Inflammatory macrophage treated with lipopolysaccharide for 4 hours (primary cell): Measurements from ENCODE around the gene KREMEN2.
"Not testable (repeated sequence)": the region's sequence is repeated elsewhere in the genome, so short reads cannot be mapped to it uniquely, and the experiment has no call there.

ENCODE experiments used
- DNase-seq: peaks from one replicate; pipeline ENCODE4 v3.0.0-alpha.2; 2020

The KREMEN2 gene

GRCh38 chr16:2942045-2942444 lies 22.0 kb upstream of the KREMEN2 start:
- no peak for DNase-seq

DNA sequence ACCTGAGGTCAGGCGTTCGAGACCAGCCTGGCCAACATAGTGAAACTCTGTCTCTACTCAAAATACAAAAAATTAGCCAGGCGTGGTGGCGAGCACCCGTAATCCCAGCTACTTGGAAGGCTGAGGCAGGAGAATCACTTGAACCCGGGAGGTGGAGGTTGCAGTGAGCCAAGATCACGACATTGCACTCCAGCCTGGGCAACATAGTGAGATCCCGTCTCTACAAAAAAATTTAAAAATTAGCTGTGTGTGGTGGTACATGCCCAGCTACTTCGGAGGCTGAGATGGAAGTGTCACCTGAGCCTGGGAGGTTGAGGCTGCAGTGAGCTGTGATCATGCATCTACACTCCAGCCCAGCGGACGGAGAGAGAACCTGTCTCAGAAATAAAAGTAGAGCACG lies 20.4 kb upstream of the KREMEN2 start:
- not testable (repeated sequence) for DNase-seq

DNA sequence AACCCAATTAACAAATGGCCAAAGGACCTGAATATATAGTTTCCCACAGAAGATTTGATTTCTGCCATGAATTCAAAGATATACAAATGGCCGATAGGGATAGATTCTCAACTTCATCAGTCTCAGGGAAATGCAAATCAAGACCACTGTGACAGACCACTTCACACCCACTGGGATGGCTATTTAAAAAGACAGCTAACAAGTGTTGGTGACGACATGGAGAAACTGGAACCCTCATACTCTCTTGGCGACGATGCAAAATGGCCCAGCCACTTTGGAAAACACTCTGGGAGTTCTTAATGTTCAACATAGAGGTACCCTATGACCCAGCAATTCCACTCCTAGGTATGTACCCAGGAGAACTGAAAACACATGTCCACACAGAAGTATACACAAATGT lies 17.4 kb upstream of the KREMEN2 start:
- no peak for DNase-seq

GRCh38 chr16:2948807-2949704 lies 15.0 kb upstream of the KREMEN2 start:
- DNase-seq: no peak

DNA sequence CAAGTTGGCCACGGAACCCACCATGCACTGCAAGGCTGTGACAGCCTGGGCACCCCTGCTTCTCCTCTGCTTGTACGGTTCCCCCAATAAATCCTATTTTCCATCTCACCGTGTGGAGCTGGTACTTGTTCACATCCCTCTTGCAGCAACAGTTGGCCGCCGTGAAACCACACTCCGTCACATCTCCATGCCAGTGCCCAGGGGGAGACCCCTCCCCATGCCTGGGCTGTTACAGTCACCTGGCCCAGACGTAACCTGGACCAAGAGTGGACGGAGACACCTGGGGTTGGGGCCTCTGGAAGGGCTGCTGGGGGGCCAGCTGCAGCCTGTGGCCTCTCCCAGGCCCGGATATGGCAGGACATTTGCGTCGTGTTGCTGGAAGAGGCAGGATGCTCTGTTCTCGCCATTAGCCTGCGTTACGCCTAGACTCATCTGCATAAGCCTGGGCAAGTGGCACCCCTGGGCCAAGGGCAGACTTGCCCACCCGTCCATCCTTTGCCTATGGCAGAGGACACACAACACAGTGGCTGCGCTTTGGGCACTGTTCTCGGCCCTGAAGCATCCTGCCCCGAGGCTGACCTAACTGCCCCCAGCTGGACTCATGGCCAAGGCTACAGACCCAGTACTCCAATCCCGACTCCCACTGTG lies 14.2 kb upstream of the KREMEN2 start:
- DNase-seq: no peak

DNA sequence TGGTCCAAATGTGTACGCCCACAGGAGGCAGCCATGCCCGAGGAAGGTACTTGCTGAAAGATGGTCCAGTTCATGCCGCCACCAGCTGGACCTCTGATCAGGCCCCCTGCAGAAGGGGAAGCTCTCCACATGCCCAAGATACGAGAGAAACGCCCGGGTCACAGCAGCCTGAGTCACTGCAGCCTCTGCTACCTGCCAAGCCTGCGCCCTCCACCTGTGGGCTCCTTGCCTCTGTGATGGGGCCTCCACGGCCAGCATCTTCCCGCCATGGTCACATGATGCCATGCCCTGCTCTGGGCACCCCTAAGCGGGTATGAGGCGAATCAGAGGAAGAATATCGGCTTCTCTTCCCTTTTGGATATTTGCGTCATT lies 13.7 kb upstream of the KREMEN2 start:
- no peak for DNase-seq

DNA sequence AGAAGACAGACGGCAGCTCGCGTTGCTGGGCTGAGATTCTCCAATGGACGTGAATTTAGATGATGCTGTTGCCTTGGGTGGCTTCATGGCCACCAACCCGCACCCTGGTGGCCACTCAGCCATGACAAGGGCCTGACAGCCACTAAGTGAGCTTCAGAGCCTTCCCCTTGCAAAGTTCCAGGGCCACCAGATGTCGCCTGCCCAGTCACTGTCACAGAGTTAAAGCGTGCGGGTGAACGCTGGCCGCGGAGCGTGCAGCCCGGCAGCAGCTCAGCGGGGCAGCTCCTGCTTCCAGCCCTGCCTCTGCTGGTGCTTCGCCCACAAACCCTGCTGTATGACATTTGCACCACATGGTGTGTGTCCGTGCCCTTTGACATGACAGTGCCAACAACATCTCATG lies 13.3 kb upstream of the KREMEN2 start:
- DNase-seq: no peak

- DNase-seq: no peak
These were observed 11.4 kb upstream of the KREMEN2 start for GRCh38 chr16:2952679-2953078.

- no peak for DNase-seq
These were observed 10.1 kb upstream of the KREMEN2 start for GRCh38 chr16:2953706-2954627.

DNA sequence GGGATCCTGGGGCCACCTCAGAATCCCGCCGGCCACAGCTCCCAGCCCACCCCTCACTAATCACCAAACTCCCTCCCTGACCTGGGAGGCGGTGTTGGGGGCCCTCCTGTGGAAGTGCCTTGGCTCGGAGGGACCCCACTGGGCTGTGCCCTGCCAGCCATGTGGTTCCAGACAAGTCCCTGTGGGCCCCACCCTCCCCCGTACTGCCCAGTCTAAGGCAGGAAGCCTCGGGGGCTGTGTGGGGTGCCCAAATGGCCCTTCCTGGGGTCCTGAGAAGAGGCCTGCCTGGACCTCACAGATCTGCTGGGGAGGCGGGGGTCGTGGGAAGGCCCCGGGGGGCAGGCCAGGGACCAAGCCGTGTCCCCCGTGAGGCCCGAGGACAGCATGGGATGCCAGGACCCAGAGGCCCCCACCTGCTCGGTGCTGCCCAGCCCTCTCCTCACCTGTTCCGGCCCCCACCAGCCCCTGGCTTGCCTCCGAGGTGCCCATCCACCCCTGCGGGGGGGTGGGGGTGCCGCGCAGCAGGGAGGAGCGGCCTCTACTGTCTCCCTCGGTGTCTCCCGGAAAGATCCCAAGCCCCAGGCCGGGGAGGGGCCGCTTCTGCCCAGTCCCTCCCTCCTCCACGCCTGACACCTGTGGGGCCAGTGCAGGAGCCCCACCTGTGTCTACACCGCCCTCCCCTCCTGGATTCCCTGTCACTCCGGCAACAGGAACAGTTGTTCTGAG lies 9.3 kb upstream of the KREMEN2 start:
- no peak for DNase-seq

DNA sequence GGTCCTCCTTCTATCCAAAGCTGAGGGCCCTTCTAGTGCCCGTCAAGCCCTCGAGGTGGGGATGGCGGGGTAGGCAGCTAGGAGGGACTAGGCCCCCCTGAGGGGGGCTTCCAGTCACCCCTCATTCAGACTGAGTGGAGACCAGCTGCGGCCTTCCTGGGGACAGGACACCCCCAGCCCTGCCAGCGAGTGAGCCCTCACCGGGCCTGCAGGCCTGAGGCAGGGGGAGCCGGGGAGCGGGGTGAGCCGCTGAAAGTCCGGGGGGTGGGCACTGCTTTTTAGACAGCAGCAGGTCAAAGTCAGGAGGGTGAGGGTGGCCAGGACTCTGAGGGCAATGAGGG lies 8.7 kb upstream of the KREMEN2 start:
- no peak for DNase-seq

DNA sequence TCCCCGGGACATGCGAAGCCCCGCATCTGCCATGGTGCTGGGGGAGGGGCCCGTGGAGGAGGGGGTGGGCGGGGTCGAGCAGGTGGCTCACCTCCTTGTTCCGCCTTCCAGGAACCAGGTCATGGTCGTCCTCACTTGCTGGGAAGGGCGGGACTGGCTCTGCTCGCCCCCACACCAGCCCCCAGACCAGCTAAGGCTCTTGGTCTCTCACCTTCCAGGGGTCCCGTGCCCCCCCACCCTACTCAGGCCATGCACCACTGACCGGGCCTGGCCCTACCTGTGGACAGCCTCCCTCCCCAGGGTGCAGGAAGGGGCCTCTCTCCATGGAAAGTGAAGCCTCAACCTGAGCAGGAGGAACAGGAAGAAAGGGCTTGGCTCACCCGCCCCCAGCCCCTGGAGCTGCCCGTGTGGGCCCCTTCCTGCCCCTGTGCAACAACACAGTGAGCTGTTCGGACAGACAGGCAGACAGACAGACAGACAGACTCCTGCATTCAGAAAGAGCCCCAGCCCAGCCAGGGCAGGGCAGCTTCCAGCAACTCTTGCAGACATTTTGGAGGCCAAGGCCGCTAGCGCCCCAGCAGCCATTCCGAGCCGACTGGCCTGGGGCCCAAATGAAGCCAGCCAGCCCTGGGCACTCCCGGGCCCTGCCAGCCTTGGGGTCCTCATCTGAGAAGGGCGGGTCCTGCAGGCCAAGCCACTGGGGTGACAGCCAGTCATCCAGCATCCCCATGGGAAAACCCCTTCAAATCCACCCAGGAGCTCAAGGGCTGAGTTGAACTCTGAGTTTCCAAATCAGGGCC lies 8.1 kb upstream of the KREMEN2 start:
- peak; percentile 86 for DNase-seq

- no peak for DNase-seq
These were observed 7.5 kb upstream of the KREMEN2 start for GRCh38 chr16:2956579-2956956.

DNA sequence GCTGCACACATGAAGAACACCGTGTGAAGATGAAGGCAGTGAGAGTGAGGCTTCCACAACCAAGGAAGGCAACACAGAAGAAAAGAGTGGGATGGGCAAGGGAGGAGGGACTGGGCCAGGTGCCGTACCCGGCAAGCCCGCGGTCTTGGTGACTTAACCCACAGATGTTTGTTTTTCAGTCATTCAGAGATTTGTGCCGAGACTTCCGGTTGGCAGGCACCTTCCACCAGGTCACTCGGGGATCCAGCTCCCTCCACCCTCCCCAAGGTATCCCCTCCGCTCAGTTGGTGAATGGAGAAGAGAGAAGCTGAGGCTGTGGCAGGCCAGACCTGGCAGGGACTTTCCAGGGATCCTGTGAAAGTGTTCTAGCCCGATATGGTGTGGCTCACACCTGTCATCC lies 4.9 kb upstream of the KREMEN2 start:
- no peak for DNase-seq

GRCh38 chr16:2960183-2961010 lies 3.7 kb upstream of the KREMEN2 start:
- DNase-seq: no peak

GRCh38 chr16:2962334-2963073 lies 1.6 kb upstream of the KREMEN2 start:
- DNase-seq: no peak

DNA sequence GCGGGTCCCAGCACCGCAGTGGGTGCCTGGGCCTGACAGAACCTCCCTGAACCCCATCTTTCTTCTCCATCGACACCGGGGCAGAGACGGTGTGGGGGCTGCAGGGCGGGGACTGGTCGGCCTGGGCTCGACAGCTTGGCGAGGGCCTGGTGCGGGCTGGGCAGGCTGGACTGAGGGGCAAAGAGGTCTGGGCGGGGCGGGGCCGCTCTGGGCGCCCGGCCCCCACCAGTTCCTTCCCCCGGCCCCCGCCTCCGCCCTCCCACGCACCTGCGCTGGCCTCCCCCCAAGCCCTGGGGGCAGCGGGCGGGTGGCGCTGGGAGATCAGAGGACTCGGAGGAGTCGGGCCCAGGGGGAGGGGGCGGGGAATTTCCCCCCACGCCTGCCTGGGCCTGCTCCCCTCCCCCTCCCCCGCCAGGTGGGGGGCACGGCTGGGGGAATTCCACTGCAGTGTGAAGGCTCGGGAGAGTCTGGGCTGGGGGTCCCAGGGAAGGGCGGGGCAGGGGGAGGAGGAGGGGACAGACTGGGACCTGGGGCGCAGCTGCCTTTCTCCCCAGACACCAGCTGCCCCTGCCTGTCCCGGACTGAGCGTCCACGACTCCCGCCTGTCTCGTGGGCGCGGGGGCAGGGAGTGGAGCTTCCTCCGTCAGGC lies 877 bp upstream of the KREMEN2 start:
- DNase-seq: no peak

DNA sequence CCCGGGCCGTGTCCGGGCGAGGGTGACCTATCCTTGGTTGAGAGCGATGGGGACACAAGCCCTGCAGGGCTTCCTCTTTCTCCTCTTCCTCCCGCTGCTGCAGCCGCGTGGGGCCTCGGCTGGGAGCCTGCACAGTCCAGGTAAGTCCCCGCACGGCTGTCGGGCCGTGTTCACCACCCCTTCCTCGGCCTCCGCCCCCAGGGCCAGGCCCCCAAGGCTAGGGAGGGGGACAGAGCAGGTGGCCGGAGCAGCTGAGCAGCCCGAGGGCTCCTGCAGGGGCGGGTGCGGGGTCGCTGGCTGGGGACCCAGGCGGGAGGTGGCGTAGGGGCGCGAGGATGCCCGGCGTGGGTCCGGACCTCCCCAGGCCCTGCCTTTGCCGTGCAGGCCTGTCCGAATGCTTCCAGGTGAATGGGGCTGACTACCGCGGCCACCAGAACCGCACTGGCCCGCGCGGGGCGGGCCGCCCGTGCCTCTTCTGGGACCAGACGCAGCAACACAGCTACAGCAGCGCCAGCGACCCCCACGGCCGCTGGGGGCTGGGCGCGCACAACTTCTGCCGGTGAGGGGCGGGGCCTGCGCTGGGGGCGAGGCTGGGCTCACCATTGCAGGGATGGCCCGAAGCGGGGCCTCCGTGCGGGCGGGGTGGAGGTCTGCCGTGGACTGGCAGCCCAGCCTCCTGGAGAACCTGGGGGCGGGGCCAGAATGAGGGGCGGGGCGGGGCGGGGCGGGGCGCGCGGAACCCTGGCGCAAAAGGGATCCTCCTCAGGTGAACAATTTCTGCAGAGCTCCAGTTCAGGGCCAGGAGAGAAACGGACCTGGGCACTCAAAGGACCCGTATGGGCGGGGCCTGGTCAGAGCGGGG lies 631 bp downstream of the KREMEN2 start:
- DNase-seq: peak; percentile 33
